Hepatocyte (in vitro differentiated cells): Measurements from ENCODE around the gene ANTXR2.

Source experiments
- EZH2phosphoT487 ChIP-seq: fragments of 200-600 bp; sonication (generic); IDR thresholded peaks from one replicate; pipeline ENCODE4 v1.6.1; 2018; ENCODE audit warnings: antibody characterized with exemption, mild to moderate bottlenecking, low read depth, moderate library complexity; ENCODE audit not compliant: unreplicated experiment, severe bottlenecking
- TF ChIP-seq, protein P1 (sequence below): fragments of 200-600 bp; sonication (generic); IDR thresholded peaks from 2 replicates; pipeline ENCODE4 v1.5.1; 2016; ENCODE audit warnings: antibody characterized with exemption, mild to moderate bottlenecking; ENCODE audit not compliant: poor library complexity

DNA sequence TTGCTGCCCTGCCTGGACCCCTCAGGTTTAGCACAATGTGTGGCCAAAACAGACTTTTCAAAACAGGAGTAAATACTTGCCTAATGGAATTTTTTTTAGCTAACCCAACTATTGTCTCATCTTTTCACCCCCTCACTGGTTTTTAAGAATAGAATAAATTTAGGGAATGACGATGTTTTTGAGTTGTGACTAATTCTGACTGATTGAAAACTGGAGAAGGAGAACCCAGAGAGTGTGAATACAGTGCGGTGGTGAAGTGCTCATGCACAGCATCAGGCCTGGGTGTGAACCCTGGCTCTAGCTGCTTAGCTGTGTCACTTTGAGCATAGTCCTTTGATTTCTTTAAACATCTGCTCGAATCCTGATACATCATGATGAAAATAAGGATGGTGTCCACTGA lies 10.5 kb downstream of the ANTXR2 start:
- TF ChIP-seq, protein P1, sequence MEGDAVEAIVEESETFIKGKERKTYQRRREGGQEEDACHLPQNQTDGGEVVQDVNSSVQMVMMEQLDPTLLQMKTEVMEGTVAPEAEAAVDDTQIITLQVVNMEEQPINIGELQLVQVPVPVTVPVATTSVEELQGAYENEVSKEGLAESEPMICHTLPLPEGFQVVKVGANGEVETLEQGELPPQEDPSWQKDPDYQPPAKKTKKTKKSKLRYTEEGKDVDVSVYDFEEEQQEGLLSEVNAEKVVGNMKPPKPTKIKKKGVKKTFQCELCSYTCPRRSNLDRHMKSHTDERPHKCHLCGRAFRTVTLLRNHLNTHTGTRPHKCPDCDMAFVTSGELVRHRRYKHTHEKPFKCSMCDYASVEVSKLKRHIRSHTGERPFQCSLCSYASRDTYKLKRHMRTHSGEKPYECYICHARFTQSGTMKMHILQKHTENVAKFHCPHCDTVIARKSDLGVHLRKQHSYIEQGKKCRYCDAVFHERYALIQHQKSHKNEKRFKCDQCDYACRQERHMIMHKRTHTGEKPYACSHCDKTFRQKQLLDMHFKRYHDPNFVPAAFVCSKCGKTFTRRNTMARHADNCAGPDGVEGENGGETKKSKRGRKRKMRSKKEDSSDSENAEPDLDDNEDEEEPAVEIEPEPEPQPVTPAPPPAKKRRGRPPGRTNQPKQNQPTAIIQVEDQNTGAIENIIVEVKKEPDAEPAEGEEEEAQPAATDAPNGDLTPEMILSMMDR = no peak
- TF ChIP-seq EZH2phosphoT487 = no peak
